HepG2 (cell line): Measurements from ENCODE around the gene SMCO1. TPM values are rescaled to one million over a fixed set of nuclear protein-coding genes. Genes with fewer than 3 reads are reported as not detected.

Experiments
- BRCA1 ChIP-seq: sonication (generic); formaldehyde crosslinking; IDR thresholded peaks from 2 replicates; pipeline ENCODE4 v1.4.0; 2020; ENCODE audit warnings: missing genetic modification reagents
- ELF1 ChIP-seq: sonication (generic); formaldehyde crosslinking; IDR thresholded peaks from 2 replicates; pipeline ENCODE4 v1.4.0; 2020; ENCODE audit warnings: missing genetic modification reagents
- HMGXB4 ChIP-seq, 2 experiments: sonication (generic) in 1 of 2; formaldehyde crosslinking in 1 of 2; IDR thresholded peaks; 2 replicates each; pipeline versions ENCODE4 v1.4.0 to v1.6.1; 2018 to 2020; ENCODE audit warnings: missing genetic modification reagents in 2 of 2, borderline replicate concordance in 1 of 2, low read depth in 1 of 2, mild to moderate bottlenecking in 1 of 2, missing biosample characterization in 1 of 2
- HOXA3 ChIP-seq: sonication (generic); formaldehyde crosslinking; IDR thresholded peaks from 2 replicates; pipeline ENCODE4 v1.5.0; 2020; ENCODE audit warnings: missing genetic modification reagents
- LCORL ChIP-seq, 2 experiments: fragments of 450-650 bp in 1 of 2; sonication (generic) in 1 of 2; formaldehyde crosslinking in 1 of 2; IDR thresholded peaks; 2 replicates each; pipeline versions ENCODE4 v1.5.0 to v1.6.1; 2017 to 2020; ENCODE audit warnings: antibody characterized with exemption in 1 of 2, missing genetic modification reagents in 1 of 2
- NFATC3 ChIP-seq: sonication (generic); formaldehyde crosslinking; IDR thresholded peaks from 2 replicates; pipeline ENCODE4 v1.5.1; 2020; ENCODE audit warnings: mild to moderate bottlenecking, missing genetic modification reagents
- PAX8 ChIP-seq: sonication (generic); formaldehyde crosslinking; IDR thresholded peaks from 2 replicates; pipeline ENCODE4 v1.8.0; 2022; ENCODE audit warnings: mild to moderate bottlenecking, missing genetic modification reagents, borderline replicate concordance
- TBL1XR1 ChIP-seq: fragments of 150-350 bp; IDR thresholded peaks from 2 replicates; pipeline ENCODE4 v1.6.1; 2014; ENCODE audit warnings: borderline replicate concordance, low read length; ENCODE audit not compliant: partially characterized antibody
- TP53 ChIP-seq: sonication (generic); formaldehyde crosslinking; conservative IDR thresholded peaks from 2 replicates; pipeline ENCODE4 v1.4.0; 2020; ENCODE audit warnings: missing genetic modification reagents
- ZFP90 ChIP-seq: sonication (generic); formaldehyde crosslinking; IDR thresholded peaks from 2 replicates; pipeline ENCODE4 v1.8.0; 2022; ENCODE audit warnings: missing genetic modification reagents, mild to moderate bottlenecking, inconsistent platforms, borderline replicate concordance
- ZFP91 ChIP-seq: sonication (generic); formaldehyde crosslinking; IDR thresholded peaks from 2 replicates; pipeline ENCODE4 v1.9.0; 2022; ENCODE audit warnings: missing genetic modification reagents, mild to moderate bottlenecking, borderline replicate concordance
- ZMAT3 ChIP-seq: sonication (generic); formaldehyde crosslinking; conservative IDR thresholded peaks from 2 replicates; pipeline ENCODE4 v1.7.0; 2021; ENCODE audit warnings: missing genetic modification reagents
- ZNF17 ChIP-seq: sonication (generic); formaldehyde crosslinking; IDR thresholded peaks from 2 replicates; pipeline ENCODE4 v1.5.0; 2020; ENCODE audit warnings: mild to moderate bottlenecking, missing genetic modification reagents
- ZNF256 ChIP-seq: sonication (generic); formaldehyde crosslinking; conservative IDR thresholded peaks from 2 replicates; pipeline ENCODE4 v1.4.0; 2020; ENCODE audit warnings: missing genetic modification reagents
- ZNF362 ChIP-seq: sonication (generic); formaldehyde crosslinking; IDR thresholded peaks from 2 replicates; pipeline ENCODE4 v1.4.0; 2020; ENCODE audit warnings: missing genetic modification reagents, mild to moderate bottlenecking, borderline replicate concordance
- ZNF382 ChIP-seq: sonication (generic); formaldehyde crosslinking; IDR thresholded peaks from 2 replicates; pipeline ENCODE4 v1.5.0; 2020; ENCODE audit warnings: missing genetic modification reagents, mild to moderate bottlenecking, borderline replicate concordance
- ZNF564 ChIP-seq: sonication (generic); formaldehyde crosslinking; IDR thresholded peaks from 2 replicates; pipeline ENCODE4 v1.8.1; 2023; ENCODE audit warnings: mild to moderate bottlenecking, missing genetic modification reagents
- ZNF597 ChIP-seq: sonication (generic); formaldehyde crosslinking; IDR thresholded peaks from 2 replicates; pipeline ENCODE4 v1.5.0; 2020; ENCODE audit warnings: missing genetic modification reagents
- ZNF891 ChIP-seq: sonication (generic); formaldehyde crosslinking; IDR thresholded peaks from 2 replicates; pipeline ENCODE4 v1.5.0; 2020; ENCODE audit warnings: mild to moderate bottlenecking, missing genetic modification reagents
- polyA plus RNA-seq, 8 experiments: library from polyadenylated mRNA; depleted of rRNA in 3 of 8; stranded (reverse) in 7 of 8; unstranded in 1 of 8; fragments of >200 nt; fragmentation: Illumina TruSeq in 4 of 8; extraction: Trizol in 4 of 8; gene quantifications; 2 replicates each; pipeline versions ENCODE4 v1.2.1 to v1.2.3, GENCODE V29; 2011 to 2016; ENCODE audit warnings: low read depth in 4 of 8, missing spikeins in 1 of 8, mixed read lengths in 1 of 8; ENCODE audit not compliant: insufficient read depth in 1 of 8
- total RNA-seq, 5 experiments: library from RNA; depleted of rRNA; stranded (reverse); fragments of >200 nt; fragmentation: Illumina TruSeq; extraction: Trizol; gene quantifications; 2 replicates each; pipeline ENCODE4 v1.2.3, GENCODE V29; 2016; ENCODE audit warnings: low read depth in 1 of 5
- TF ChIP-seq, protein P1 (sequence below): sonication (generic); formaldehyde crosslinking; IDR thresholded peaks from 2 replicates; pipeline ENCODE4 v1.8.0; 2022; ENCODE audit warnings: mild to moderate bottlenecking, missing genetic modification reagents; ENCODE audit not compliant: insufficient replicate concordance

Gene SMCO1
- total and polyA plus RNA-seq, 2 of the 13 experiments (the other 11 are each of a cell fraction or from before 2014, with no cell fraction given), result not detected

- TF ChIP-seq ZNF382 (CRISPR knock-in tag), result no peak
- TF ChIP-seq ZNF597, result no peak
- no peak for TF ChIP-seq ZNF256 (CRISPR knock-in tag)
- peak; percentile 58 for TF ChIP-seq ZFP91 (CRISPR knock-in tag)
- TF ChIP-seq ZNF17, result no peak
- TF ChIP-seq LCORL (IDR thresholded peaks at IDR 0.05), result no peak
- TF ChIP-seq LCORL (CRISPR knock-in tag; IDR thresholded peaks at IDR 0.05), result peak; percentile 81
- TF ChIP-seq, protein P1, sequence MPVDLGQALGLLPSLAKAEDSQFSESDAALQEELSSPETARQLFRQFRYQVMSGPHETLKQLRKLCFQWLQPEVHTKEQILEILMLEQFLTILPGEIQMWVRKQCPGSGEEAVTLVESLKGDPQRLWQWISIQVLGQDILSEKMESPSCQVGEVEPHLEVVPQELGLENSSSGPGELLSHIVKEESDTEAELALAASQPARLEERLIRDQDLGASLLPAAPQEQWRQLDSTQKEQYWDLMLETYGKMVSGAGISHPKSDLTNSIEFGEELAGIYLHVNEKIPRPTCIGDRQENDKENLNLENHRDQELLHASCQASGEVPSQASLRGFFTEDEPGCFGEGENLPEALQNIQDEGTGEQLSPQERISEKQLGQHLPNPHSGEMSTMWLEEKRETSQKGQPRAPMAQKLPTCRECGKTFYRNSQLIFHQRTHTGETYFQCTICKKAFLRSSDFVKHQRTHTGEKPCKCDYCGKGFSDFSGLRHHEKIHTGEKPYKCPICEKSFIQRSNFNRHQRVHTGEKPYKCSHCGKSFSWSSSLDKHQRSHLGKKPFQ (CRISPR knock-in tag), result no peak
- TF ChIP-seq ELF1 (CRISPR knock-in tag), result peak; percentile 97
- TF ChIP-seq ZFP90 (CRISPR knock-in tag), result peak; percentile 89
- no peak for TF ChIP-seq PAX8 (CRISPR knock-in tag)
- TF ChIP-seq ZNF891 (CRISPR knock-in tag), result no peak
- 0 out of 2 replicates have a peak, but pooled peaks have one; percentile 35 for TF ChIP-seq BRCA1
- peak; percentile 94 for TF ChIP-seq HOXA3
- 0 out of 2 replicates have a peak, but pooled peaks have one; percentile 62 for TF ChIP-seq ZNF564 (CRISPR knock-in tag)
- no peak for TF ChIP-seq ZNF362 (CRISPR knock-in tag)
- TF ChIP-seq NFATC3 (CRISPR knock-in tag), result no peak
- TF ChIP-seq TP53 (CRISPR knock-in tag), result 0 out of 2 replicates have a peak, but pooled peaks have one; percentile 53
- peak; percentile 33; the same call in 1 of the 2 replicates for TF ChIP-seq ZMAT3 (CRISPR knock-in tag)
- TF ChIP-seq TBL1XR1, result no peak
- TF ChIP-seq HMGXB4 (CRISPR knock-in tag; IDR thresholded peaks at IDR 0.05; ENCODE audit: borderline replicate concordance in 1 of 2, low read depth in 1 of 2), result peak; percentile 80 to 89; a peak in 3 of 4 replicates
Observed at GRCh38 chr3:196503196-196504076, 11.7 kb downstream of the SMCO1 start, which contains the start of gene RNF168 (continued).
